Ascending aorta (tissue), 2 donors: ENCODE results near the gene PSMB10. TPM values are rescaled to one million over a fixed set of nuclear protein-coding genes. Genes with fewer than 3 reads are reported as not detected.
"Not testable (repeated sequence)": the region's sequence is repeated elsewhere in the genome, so short reads cannot be mapped to it uniquely, and the experiment has no call there.

ENCODE experiments used
- DNase-seq, 2 donors: peaks; one replicate each; pipeline ENCODE4 v3.0.0-alpha.2; 2019; ENCODE audit warnings: low spot score in 2 of 2
- H3K27ac ChIP-seq, 2 donors: fragments of 200-600 bp; sonication (generic); one replicate each; pipeline ENCODE4 v1.5.1; 2016 to 2017; ENCODE audit warnings: mild to moderate bottlenecking in 1 of 2
- H3K27me3 ChIP-seq: fragments of 200-600 bp; sonication (generic); one replicate; pipeline ENCODE4 v1.5.1; 2017
- H3K36me3 ChIP-seq, 2 donors: fragments of 200-600 bp; sonication (generic); one replicate each; pipeline ENCODE4 v1.5.1; 2016
- H3K4me1 ChIP-seq, 2 donors: fragments of 200-600 bp; sonication (generic); one replicate each; pipeline ENCODE4 v1.5.1; 2016 to 2017; ENCODE audit warnings: mild to moderate bottlenecking in 1 of 2
- H3K4me3 ChIP-seq, 2 donors: fragments of 200-600 bp; sonication (generic); one replicate each; pipeline ENCODE4 v1.5.1; 2016 to 2017; ENCODE audit warnings: mild to moderate bottlenecking in 1 of 2
- H3K9me3 ChIP-seq, 2 donors: fragments of 200-600 bp; sonication (generic); one replicate each; pipeline ENCODE4 v1.5.1; 2016
- CTCF ChIP-seq, 3 experiments: fragments of 200-600 bp in 2 of 3; fragments of 450-650 bp in 1 of 3; sonication (generic) in 2 of 3; IDR thresholded peaks; one replicate each; pipeline ENCODE4 v1.5.1; 2016 to 2019; ENCODE audit warnings: antibody characterized with exemption in 3 of 3, mild to moderate bottlenecking in 1 of 3, moderate library complexity in 1 of 3
- intact Hi-C: fragments of 100-400 bp; cut with DNase I; formaldehyde crosslinking; loops from one replicate; pipeline ENCODE4 v1.15.1; 2023
- total RNA-seq: library from RNA; depleted of rRNA; stranded (reverse); fragments of >200 nt; gene quantifications from one replicate; pipeline ENCODE4 v1.1.0, GENCODE V29; 2016

The PSMB10 gene
- total RNA-seq, 1 donor from 2014 or later, result 13.9 TPM

GRCh38 chr16:67976205-67976604 lies 39.6 kb upstream of the PSMB10 start:
- no peaks in the 10 kb centered on the region for H3K36me3 ChIP-seq
- no peaks in the 10 kb centered on the region for H3K27me3 ChIP-seq
- intact Hi-C loops, result no loop called here
- no peak overlapping the region for H3K4me3 ChIP-seq
- no peaks in the 10 kb centered on the region for H3K4me1 ChIP-seq
- no peak for DNase-seq
- no peak for TF ChIP-seq CTCF (IDR thresholded peaks at IDR 0.05)
- H3K27ac ChIP-seq, result no peak overlapping the region
- H3K9me3 ChIP-seq, result no peaks in the 10 kb centered on the region

GRCh38 chr16:67975321-67976105 lies 38.9 kb upstream of the PSMB10 start:
- Histone ChIP-seq H3K27me3 (no peaks in the 10 kb centered on the region), H3K4me3 (no peak overlapping the region), H3K4me1 (no peaks in the 10 kb centered on the region), H3K27ac (no peak overlapping the region), H3K9me3 (no peaks in the 10 kb centered on the region), H3K36me3 (no peaks in the 10 kb centered on the region)
- intact Hi-C loops, result no loop called here
- no peak for DNase-seq
- TF ChIP-seq CTCF (IDR thresholded peaks at IDR 0.05), result no peak

GRCh38 chr16:67972285-67972684 lies 35.6 kb upstream of the PSMB10 start:
- intact Hi-C loops, result not testable (repeated sequence)

GRCh38 chr16:67971111-67971510 lies 34.5 kb upstream of the PSMB10 start:
- Histone ChIP-seq H3K9me3 (no peaks in the 10 kb centered on the region), H3K4me1 (peaks cover 7 to 15% of the 10 kb centered on the region in 2 donors), H3K36me3 (no peaks in the 10 kb centered on the region), H3K27me3 (no peaks in the 10 kb centered on the region), H3K27ac (no peak overlapping the region), H3K4me3 (no peak overlapping the region)
- no peak for TF ChIP-seq CTCF (IDR thresholded peaks at IDR 0.05)
- intact Hi-C loops, result no loop called here
- DNase-seq, result no peak

More at GRCh38 chr16:67972285-67972684, 35.6 kb upstream of the PSMB10 start:
- not testable (repeated sequence) for H3K27ac ChIP-seq, H3K4me1 ChIP-seq, H3K4me3 ChIP-seq, H3K27me3 ChIP-seq, H3K36me3 ChIP-seq, H3K9me3 ChIP-seq, DNase-seq

GRCh38 chr16:67969254-67970039 lies 32.8 kb upstream of the PSMB10 start:
- H3K9me3 ChIP-seq, result no peaks in the 10 kb centered on the region
- intact Hi-C loops, result loop anchor here (2.0 to 10.0 kb wide), 4 partner anchors 23 to 445 kb away; partner anchors contain the start of genes DDX28, DUS2, ESRP2 and RIPOR1
- H3K36me3 ChIP-seq, result no peaks in the 10 kb centered on the region
- DNase-seq, result no peak
- peaks cover 11 to 32% of the 10 kb centered on the region in 2 donors for H3K4me1 ChIP-seq
- TF ChIP-seq CTCF (IDR thresholded peaks at IDR 0.05), result no peak
- peak overlapping the region; percentile 94 to 98 for H3K27ac ChIP-seq
- H3K4me3 ChIP-seq, result peak overlapping the region; percentile 79 to 83
- no peaks in the 10 kb centered on the region for H3K27me3 ChIP-seq
